HFF-Myc (cell line): ENCODE results near the gene NFIX.

Source experiments
- DNase-seq: peaks from one replicate; pipeline ENCODE4 v3.0.0-alpha.2; 2011; ENCODE audit warnings: low read depth; ENCODE audit errors: extremely low read depth
- H3K4me3 ChIP-seq: replicated peaks from 2 replicates; pipeline ENCODE4 v1.5.1; 2011; ENCODE audit warnings: low read depth, mild to moderate bottlenecking, control low read depth, low read length
- CTCF ChIP-seq: IDR thresholded peaks from 2 replicates; pipeline ENCODE4 v1.5.1; 2012; ENCODE audit warnings: mild to moderate bottlenecking, low read depth, low read length, control low read depth; ENCODE audit errors: missing control alignments

The NFIX gene

GRCh38 chr19:13099073-13099999, 104.1 kb downstream of the NFIX start:
- no peak for TF ChIP-seq CTCF
- DNase-seq, result no peak
- H3K4me3 ChIP-seq, result no peak overlapping the region

GRCh38 chr19:13100031-13100588, 104.8 kb downstream of the NFIX start:
- no peak for DNase-seq
- H3K4me3 ChIP-seq, result no peak overlapping the region
- TF ChIP-seq CTCF, result no peak

- H3K4me3 ChIP-seq, result no peak overlapping the region
- no peak for TF ChIP-seq CTCF
- no peak for DNase-seq
Observed at GRCh38 chr19:13100841-13101589, 105.7 kb downstream of the NFIX start.

GRCh38 chr19:13101590-13102415, 106.5 kb downstream of the NFIX start:
- no peak for DNase-seq
- TF ChIP-seq CTCF, result no peak
- no peak overlapping the region for H3K4me3 ChIP-seq

GRCh38 chr19:13102416-13102665, 107.1 kb downstream of the NFIX start:
- no peak overlapping the region; the same call in 1 of the 2 replicates for H3K4me3 ChIP-seq
- no peak for DNase-seq
- no peak for TF ChIP-seq CTCF
